GM10847 (cell line): Measurements from ENCODE around the gene DTX3.

Experiments
- POLR2A ChIP-seq: IDR thresholded peaks from 2 replicates; pipeline ENCODE4 v1.6.1; 2011; ENCODE audit not compliant: insufficient read length; ENCODE audit errors: extremely low read depth

Gene DTX3

DNA sequence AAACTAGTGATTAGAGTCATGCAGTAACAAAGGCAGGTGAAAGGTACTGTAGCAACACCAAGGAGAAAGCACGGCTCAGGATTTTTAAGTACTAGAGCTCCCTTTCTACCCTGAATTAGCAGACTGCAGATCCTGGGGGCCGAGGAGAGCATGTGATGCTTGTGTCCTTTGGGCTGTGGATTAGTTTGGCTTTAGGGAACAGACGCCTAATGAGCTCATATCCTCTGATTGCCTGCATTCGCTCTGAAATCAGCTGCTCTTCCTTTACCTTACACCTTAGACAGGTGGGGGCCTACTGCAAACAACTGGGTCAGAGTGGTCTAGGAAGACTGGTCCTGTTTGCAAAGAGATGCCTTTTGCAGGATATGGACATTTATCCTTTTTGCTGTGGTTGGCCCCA, 11.4 kb upstream of the DTX3 start:
- no peak for TF ChIP-seq POLR2A

DNA sequence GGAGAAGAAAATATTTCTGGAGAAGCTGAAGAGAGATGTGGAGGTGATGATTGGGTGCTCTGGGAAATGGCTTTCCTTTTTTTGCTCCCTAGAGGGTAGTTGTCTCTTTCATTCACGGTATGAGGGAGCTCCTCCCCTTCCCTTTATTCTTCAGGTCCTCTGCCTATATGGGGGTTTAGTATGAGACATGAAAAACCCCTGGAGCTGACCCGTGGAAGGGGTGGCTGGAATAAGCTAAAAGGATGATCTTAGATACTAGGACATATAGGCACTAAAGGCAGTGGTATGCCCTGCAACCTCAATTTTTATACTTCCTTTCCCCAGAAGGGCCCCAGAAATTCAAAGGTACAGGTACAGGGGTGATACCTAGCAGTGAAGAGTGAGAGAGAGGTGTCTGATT, 4.2 kb upstream of the DTX3 start:
- TF ChIP-seq POLR2A = no peak

DNA sequence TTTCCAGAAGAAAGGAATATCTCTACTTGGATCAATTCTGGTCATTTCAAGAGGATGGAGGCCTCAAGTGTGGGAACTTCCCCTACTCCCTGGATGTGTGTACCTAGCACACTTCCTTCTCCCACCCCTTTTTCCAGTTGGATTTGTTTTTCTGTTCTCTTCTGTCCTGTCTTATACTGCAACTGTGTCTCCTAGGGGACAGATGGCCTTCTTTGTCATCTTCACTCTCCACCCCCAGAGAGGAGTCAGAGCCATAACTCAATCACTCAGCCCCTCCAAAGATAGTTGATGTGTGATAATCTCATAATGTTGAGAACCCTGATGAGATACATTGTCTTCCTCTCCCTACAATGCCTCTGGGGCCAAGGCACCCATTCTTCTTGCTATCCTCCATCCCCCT, 2.1 kb upstream of the DTX3 start:
- TF ChIP-seq POLR2A = no peak

DNA sequence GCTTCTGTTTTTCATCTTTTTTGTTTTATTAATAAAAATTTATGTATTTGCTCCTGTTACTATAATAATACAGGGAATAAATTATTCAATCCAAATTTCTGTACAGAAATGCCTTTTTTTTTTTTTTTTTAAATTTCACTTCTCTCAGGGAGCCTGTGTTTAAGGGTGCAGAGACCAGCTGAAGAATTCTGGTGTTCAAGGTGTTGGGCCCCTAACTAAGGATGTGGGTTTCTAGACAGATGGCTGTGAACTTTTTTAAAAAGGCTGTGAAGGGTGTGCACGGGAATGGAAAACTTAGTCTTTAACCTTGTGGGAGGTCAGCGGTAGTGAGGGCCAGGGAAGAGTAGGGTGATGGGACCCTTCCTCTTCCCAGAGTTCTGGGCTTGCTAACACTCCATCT, 1.3 kb upstream of the DTX3 start:
- TF ChIP-seq POLR2A = no peak

DNA sequence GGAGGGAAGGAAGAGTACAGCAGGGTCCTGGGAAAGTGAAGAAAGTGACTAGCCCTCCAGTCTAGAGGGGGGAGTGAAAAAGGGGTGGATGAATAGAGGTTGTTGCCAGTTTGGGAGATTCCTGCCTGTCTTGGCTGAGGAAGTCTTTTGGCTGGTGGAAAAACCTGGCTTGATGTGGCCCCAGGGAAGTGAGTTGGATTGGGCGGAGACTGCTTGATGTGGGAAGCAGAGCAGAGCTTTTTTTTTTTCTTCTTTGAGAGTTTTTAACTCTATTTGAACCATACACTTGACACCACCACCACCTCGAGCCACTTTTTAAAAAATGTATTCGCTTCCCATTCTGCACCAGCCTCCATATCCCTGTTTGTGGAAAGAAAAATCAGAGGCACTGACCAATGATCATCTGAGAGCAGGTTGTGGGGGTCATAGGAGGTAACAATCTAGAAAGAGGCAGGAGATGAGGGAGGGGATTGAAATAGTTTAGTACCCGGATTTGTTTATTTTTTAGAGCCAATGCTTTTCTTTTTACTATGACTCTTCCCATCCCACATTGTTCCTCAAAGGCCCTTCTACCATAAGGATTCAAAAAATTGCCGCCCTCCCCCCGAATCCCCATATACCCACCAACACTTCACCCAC, 690 bp upstream of the DTX3 start:
- TF ChIP-seq POLR2A = no peak

DNA sequence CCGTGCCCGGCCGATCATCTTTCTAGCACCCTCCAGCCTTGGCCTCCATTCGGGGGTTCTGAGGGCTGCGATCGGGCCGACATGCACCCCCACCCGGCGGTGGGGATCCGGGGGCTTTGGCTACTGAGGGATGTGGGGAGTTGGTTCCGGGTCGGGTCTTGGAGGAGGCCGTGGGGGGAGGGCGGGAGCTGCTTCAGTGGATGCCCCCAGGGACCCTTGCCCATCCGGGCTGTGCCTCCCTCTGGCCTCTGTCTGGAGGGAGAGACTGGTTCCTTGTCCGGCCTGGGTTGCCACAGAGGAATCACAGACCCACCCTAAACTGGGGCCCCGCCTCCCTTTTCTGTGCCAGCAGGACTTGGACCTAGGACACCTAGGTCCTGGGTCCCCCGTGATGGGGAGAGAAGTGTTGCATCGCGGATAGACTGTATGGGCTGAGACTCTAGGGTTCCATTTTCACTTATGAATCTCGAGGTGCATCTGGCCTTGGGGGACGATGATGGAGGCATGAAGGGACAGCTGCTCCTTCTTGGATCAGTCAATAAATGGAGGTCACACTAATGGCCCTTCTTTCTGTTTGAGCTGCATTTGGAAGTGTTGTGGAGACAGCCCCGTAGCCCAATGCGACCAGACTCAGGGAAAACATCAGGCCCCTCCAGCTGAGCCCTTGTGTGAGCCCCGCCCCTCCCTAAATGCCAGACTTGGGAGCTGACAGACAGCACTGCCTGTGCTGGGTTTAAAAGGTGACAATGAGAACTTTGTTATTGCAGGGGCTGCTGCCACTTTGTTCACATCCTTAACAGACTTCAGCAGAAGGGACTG, 577 bp downstream of the DTX3 start:
- TF ChIP-seq POLR2A = peak; percentile 6

DNA sequence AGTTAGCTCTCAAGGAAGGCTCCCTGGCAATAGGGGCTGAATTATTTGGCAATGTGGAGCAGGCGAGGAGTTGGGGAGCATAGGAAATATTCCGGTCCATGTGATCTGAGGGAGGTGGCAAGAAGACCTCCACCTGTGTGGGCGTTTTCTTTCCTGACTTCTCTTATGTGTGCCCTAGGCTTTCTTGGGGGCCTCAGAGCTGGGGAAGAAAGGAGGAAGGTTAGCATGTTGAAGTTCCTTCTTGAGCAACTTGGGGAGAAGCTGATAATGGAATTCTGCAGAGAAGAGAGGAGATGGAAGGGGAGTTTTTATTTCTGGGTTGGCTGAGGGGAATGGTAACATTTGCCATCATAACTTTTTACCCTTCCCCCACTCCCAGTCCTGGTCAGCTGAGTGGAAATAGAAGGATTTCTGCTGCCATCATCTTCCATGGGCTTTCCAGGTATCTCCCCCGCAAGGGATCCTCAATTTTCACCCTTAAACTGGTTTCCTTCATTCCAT, 1.2 kb downstream of the DTX3 start:
- TF ChIP-seq POLR2A = no peak

DNA sequence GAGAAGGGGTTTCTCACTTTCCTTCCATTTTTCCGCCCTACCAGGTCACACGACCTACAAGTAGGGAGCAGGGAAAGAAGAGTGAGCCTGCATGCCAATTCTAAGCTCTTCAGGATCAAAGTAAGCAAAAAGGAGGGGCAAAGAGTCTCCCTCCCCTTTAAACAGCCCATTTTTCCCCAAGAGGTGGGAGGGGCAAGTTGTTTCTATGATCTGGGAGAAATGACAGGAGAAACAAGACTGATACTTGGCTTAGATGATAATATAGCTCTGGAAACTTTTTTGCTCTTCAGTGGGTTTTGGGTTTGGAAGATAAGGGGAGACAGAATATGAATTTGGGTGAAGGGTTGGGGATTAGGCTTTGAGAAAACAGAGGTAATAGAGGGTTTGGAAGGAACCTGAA, 1.8 kb downstream of the DTX3 start:
- no peak for TF ChIP-seq POLR2A

DNA sequence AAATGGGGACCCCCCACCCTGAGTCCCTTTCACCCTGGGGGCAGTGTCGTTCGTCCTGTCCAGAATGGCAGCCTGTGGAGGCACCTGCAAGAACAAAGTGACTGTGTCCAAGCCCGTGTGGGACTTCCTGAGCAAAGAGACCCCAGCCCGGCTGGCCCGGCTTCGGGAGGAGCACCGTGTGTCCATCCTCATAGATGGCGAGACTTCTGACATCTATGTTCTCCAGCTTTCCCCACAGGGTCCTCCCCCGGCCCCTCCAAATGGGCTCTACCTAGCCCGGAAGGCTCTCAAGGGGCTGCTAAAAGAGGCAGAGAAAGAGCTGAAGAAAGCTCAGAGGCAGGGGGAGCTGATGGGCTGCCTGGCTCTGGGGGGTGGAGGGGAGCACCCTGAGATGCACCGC, 2.2 kb downstream of the DTX3 start:
- TF ChIP-seq POLR2A = no peak

DNA sequence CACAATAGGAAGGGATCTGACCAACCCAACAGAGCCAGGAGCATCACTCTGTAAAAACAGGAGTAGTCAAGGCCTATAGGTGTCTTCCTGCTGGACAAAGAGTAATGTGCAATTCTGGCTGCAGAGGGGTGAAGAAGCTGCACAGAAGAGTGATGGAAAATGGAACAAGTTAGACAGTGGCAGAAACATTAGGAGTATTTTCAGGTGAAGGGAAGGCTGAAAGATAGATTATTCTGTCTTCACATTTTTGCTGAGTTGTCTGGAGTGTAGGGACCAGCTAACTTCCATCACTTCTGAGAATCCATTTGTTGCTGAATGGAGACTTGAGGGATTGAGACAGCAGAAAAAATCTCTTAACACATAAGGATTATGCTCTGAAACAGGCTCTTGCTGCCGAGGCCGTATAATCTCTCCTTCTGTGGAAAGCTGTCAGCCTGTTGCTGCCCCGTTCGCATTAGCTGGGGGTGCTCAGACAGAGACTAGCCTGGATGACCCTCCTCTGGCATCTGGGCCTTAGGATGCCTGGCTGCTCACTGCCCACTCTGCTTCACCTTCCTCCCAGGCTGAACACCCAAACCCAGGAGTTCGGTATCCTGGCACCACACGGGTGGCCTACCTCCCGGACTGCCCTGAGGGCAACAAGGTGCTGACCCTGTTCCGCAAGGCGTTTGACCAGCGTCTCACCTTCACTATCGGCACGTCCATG, 3.5 kb downstream of the DTX3 start:
- TF ChIP-seq POLR2A = no peak

DNA sequence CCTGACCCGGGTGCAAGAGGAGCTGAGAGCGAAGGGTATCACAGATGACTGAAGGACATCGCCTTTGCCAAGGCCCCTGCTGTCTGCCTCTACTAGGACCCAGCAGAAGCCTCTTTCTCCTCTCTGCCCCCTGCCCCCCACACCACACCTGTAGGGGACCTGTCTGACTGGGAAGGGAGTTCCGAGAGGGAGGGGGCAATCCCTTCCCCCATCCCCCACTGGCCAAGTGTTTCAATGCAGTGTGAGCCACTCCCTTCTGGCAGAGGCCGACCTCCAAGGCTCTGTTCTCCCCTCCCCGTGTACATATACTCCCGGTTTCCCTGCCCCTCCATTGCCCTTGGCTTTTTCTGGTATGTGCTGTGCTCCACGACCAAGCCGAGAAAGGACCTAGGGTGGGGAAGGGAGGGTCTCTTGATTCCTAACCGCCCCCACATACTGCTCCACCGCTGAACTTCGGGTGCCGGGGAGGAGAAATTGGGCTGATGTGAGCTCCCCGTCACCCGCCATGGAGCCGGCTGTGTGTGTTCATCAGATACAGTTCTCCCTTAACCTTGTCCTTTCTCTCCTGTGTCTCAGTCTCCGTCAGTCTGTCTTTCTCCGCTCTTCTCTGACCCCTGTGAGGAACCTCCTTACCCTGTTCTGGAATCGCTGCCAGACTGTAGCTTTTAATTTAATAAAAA, 4.6 kb downstream of the DTX3 start:
- no peak for TF ChIP-seq POLR2A

DNA sequence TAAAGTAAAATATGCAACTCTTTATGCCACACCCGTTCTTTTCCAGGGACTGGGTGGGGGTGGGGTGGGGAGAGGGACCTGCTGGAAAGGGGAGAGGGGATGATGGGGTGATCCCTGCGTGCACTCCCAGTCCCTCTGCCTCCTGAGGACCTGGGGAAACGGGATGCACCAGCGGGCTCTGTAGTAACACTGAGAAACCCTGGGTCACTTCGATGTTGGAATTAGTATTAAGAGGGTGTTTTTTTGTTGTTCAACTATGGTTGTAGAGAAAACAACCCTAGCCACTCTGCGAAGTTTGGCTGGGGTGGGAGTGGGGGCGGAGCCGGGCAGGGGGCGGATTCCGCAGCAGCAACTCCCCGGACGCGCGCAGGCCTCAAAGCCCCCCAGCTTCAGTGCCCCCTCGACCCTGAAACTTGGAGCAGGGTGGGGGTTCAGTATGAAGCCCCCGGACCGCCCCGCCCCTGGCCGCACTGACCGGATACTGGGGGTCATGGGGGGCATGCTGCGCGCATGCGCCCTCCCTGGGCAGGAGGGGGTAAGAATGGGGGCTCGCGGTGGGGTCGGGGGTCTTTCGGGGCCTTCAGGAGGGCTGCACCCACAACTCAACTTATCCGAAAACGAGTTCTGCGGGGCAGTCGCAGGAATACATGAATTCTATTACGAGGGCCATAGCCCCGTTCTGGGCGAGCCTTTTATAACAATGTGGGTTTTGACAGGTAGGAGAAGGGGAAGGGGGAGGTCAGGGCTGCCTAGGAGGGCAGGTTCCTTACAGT, 5.3 kb downstream of the DTX3 start:
- no peak for TF ChIP-seq POLR2A

DNA sequence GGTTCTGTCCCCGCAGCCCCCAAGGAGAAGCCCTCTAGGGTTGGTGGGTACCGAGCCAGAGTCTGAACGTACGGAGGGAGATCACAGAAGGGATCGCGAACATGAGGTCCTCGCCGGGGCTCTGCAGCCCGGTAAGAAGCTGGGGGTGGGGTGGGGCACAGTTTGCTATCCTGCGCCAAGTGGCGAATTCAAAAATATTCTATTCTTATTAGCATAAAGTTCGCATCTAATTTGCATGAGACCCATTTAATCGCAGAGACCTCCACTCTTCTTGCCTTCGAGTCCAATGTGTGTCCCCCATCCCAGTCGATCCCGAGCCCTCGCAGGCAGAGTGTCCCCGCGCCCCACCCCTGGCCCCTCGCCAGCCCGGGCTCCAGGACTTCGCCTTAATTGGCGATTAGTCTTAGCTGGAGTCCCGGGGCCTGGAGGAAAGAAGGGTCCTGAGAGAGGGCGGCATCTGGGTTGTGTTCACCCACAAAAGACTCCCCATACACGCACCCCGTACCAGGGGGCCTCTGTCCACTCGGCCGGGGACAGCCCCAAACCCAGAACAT, 6.0 kb downstream of the DTX3 start:
- TF ChIP-seq POLR2A = no peak

DNA sequence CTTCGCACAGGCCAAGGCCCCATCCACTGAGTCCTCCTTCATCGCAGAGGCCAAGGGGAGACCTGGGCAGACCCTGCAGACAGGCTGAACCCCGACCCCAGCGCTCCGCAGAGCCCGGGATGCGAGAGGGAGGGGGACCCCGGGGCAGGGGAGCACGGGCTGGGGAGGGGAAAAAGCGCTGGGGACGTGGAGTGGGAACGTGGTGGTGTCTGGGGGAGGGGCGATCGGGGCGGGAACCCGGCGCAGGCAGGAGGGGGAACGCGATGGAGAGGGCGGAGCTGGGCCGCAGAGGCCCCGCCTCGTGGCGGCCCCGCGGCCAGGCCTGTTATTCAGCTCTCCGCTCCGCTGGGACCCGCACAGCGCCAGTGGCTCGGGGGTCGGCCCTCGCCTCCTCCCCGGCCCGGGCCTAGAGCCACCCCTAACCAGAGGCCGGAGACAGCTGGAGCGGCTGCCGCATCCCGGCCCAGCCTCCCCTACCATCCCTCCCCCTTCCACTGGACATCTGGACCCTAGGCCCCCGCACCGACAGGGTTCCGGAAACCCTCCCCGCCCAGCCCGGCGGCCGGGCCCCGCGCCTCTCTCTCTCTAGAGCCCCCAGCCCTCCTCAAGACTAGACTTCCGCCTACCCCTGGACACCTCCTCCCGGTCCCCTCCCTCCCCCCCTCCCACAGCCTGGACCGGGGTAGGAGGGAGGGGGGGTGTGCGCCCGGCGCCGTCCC, 6.6 kb downstream of the DTX3 start, which contains the start of gene ARHGEF25:
ARHGEF25 (plus strand) TSS at position 328 of the 719 bp plus-strand sequence. CDS start 460 bp downstream, outside the sequence.
- TF ChIP-seq POLR2A = peak; percentile 37
